Measurements from ENCODE around the gene CDH4. TPM values are rescaled to one million over a fixed set of nuclear protein-coding genes. Genes with fewer than 3 reads are reported as not detected.

Gene CDH4
- total and polyA plus RNA-seq, 2 donors (not counting 3 experiments of a cell fraction or from before 2014, with no cell fraction given), result 0.17 to 0.51 TPM

GRCh38 chr20:61728786-61729770, 477.0 kb downstream of the CDH4 start:
- H3K9ac ChIP-seq (replicated peaks; ENCODE audit: extremely low read depth, insufficient read depth, low read length), result no peak overlapping the region
- H3K9me3 ChIP-seq (replicated peaks; ENCODE audit: control insufficient read depth, insufficient read depth, low read length), result peaks cover 3% of the 10 kb centered on the region
- no peak overlapping the region for H3K27ac ChIP-seq (ENCODE audit: insufficient read depth, low read depth, low read length)
- H3K4me2 ChIP-seq (ENCODE audit: insufficient read depth, low read length), result no peak overlapping the region
- H3K36me3 ChIP-seq (ENCODE audit: control insufficient read depth in 2 of 2, extremely low read depth in 1 of 2, insufficient read depth in 2 of 2, low read length in 2 of 2), result no peaks in the 10 kb centered on the region
- no peak overlapping the region for H3K4me3 ChIP-seq (replicated peaks in 1 of 3; ENCODE audit: insufficient read depth in 1 of 3, low read depth in 1 of 3, low read length in 3 of 3)
- TF ChIP-seq CTCF (IDR thresholded peaks at IDR 0.05; ENCODE audit: extremely low read depth in 1 of 2, insufficient read depth in 1 of 2, low read depth in 1 of 2, low read length in 2 of 2) (no peak), MYC (IDR thresholded peaks at IDR 0.05; ENCODE audit: low read depth, low read length) (no peak), EZH2 (IDR thresholded peaks at IDR 0.05; ENCODE audit: borderline replicate concordance, low read depth, low read length, severe bottlenecking) (no peak), GATA2 (IDR thresholded peaks at IDR 0.05; ENCODE audit: insufficient read depth, insufficient read length, low read depth, low read length) (no peak), POLR2A (IDR thresholded peaks at IDR 0.05; ENCODE audit: low read depth, low read length) (no peak), POLR2AphosphoS5 (IDR thresholded peaks at IDR 0.05; ENCODE audit: insufficient read depth, low read depth, low read length) (no peak), MAX (IDR thresholded peaks at IDR 0.05; ENCODE audit: insufficient read depth, insufficient read length) (no peak), JUN (IDR thresholded peaks at IDR 0.05; ENCODE audit: borderline replicate concordance, insufficient read depth, insufficient read length, low read depth) (no peak)
- no peaks in the 10 kb centered on the region for H3K27me3 ChIP-seq (ENCODE audit: control insufficient read depth in 2 of 2, insufficient read depth in 2 of 2, low read length in 2 of 2)
- FAIRE-seq, result no peak
- H4K20me1 ChIP-seq (replicated peaks; ENCODE audit: control insufficient read depth, extremely low read depth, insufficient read depth, low read length), result no peaks in the 10 kb centered on the region
- no peaks in the 10 kb centered on the region for H3K79me2 ChIP-seq (ENCODE audit: control insufficient read depth, insufficient read depth, low read length)
- no peaks in the 10 kb centered on the region for H3K9me1 ChIP-seq (replicated peaks; ENCODE audit: control insufficient read depth, extremely low read depth, insufficient read depth, low read length)
- ChIA-PET CTCF (no interaction called here), POLR2A (no interaction called here)
- no TSS peak for BruUV-seq (replicated peaks)
- DNase-seq (ENCODE audit: low read depth, low spot score), result no peak
- intact Hi-C loops (cut with micrococcal nuclease), result no loop called here
- dilution Hi-C loops (cut with MboI; ENCODE audit: extremely low pct_ligation_motif_present, low sequenced_read_pairs), result no loop called here
- no peak overlapping the region for H2AFZ ChIP-seq (ENCODE audit: low read depth, low read length)
- H3K4me1 ChIP-seq (ENCODE audit: control insufficient read depth, extremely low read depth, insufficient read depth, low read length), result no peaks in the 10 kb centered on the region

Measured in endothelial cell of umbilical vein (primary cell).